B cell (primary cell): ENCODE results near the gene PBX1. TPM values are rescaled to one million over a fixed set of nuclear protein-coding genes. Genes with fewer than 3 reads are reported as not detected.

ENCODE experiments used
- ATAC-seq: fragments of 200-7000 bp; cut with Tn5 transposase; one replicate; pipeline ENCODE4 v1.10.0; 2021; ENCODE audit warnings: low read depth, mild to moderate bottlenecking, moderate number of reproducible peaks, moderate library complexity
- CTCF ChIA-PET: fragments of 350-600 bp; sonication (Branson Sonifier 250); formaldehyde crosslinking; loops from one replicate; lab custom pipeline; 2021; ENCODE audit warnings: antibody characterized with exemption, inconsistent platforms; lab: Charles Lee
- POLR2A ChIA-PET: fragments of 350-600 bp; sonication (Branson Sonifier 250); formaldehyde crosslinking; loops from one replicate; lab custom pipeline; 2021; ENCODE audit warnings: antibody characterized with exemption; lab: Charles Lee
- DNase-seq: peaks from one replicate; pipeline ENCODE4 v3.0.0; 2013
- H2AFZ ChIP-seq: 2 replicates; pipeline ENCODE4 v1.6.1; 2012; ENCODE audit warnings: mild to moderate bottlenecking, low read depth, low read length; ENCODE audit not compliant: insufficient read depth, poor library complexity, severe bottlenecking
- H3K27ac ChIP-seq, 2 donors: 1 replicate in 1 of 2; 2 replicates in 1 of 2; pipeline ENCODE4 v1.5.1; 2012 to 2013; ENCODE audit warnings: low read length in 2 of 2, mild to moderate bottlenecking in 2 of 2, moderate library complexity in 1 of 2
- H3K27me3 ChIP-seq, 4 experiments: fragments of 200-600 bp in 1 of 4; sonication (generic) in 1 of 4; replicated peaks in 1 of 4; 1 replicate in 2 of 4; 2 replicates in 2 of 4; pipeline versions ENCODE4 v1.6.1 to v1.7.0; 2013 to 2016; ENCODE audit warnings: low read length in 3 of 4, mild to moderate bottlenecking in 2 of 4, mixed read lengths in 1 of 4, moderate library complexity in 1 of 4; ENCODE audit not compliant: insufficient read depth in 4 of 4, control insufficient read depth in 3 of 4; ENCODE audit errors: control extremely low read depth in 1 of 4
- H3K36me3 ChIP-seq, 2 experiments: replicated peaks in 1 of 2; 1 replicate in 1 of 2; 2 replicates in 1 of 2; pipeline versions ENCODE4 v1.6.1 to v1.7.1; 2013; ENCODE audit warnings: low read length in 1 of 2; ENCODE audit not compliant: insufficient read depth in 2 of 2, control insufficient read depth in 1 of 2; ENCODE audit errors: control extremely low read depth in 1 of 2, extremely low read depth in 1 of 2
- H3K4me1 ChIP-seq, 2 donors: fragments of 200-600 bp in 1 of 2; sonication (generic) in 1 of 2; 1 replicate in 1 of 2; 2 replicates in 1 of 2; pipeline versions ENCODE4 v1.5.1 to v1.6.1; 2013 to 2017; ENCODE audit warnings: low read length in 2 of 2; ENCODE audit not compliant: control insufficient read depth in 2 of 2, insufficient read depth in 2 of 2
- H3K4me2 ChIP-seq: replicated peaks from 2 replicates; pipeline ENCODE3; 2012; ENCODE audit warnings: mild to moderate bottlenecking, low read depth, low read length; ENCODE audit not compliant: poor library complexity, severe bottlenecking
- H3K4me3 ChIP-seq, 5 experiments: fragments of 200-600 bp in 1 of 5; sonication (generic) in 1 of 5; 1 replicate in 3 of 5; 2 replicates in 2 of 5; pipeline versions ENCODE4 v1.5.1 to v1.7.0; 2011 to 2016; ENCODE audit warnings: low read length in 4 of 5, mild to moderate bottlenecking in 4 of 5, low read depth in 2 of 5, control low read depth in 1 of 5, moderate library complexity in 1 of 5; ENCODE audit not compliant: insufficient read depth in 1 of 5; ENCODE audit errors: control extremely low read depth in 1 of 5, extremely low read depth in 1 of 5
- H3K79me2 ChIP-seq: fragments of 200-600 bp; sonication (generic); one replicate; pipeline ENCODE4 v1.6.0; 2016; ENCODE audit warnings: low read length; ENCODE audit not compliant: control insufficient read depth, insufficient read depth
- H3K9ac ChIP-seq: fragments of 200-600 bp; sonication (generic); 2 replicates; pipeline ENCODE4 v1.6.1; 2017; ENCODE audit warnings: mild to moderate bottlenecking, low read length, moderate library complexity
- H3K9me3 ChIP-seq, 3 donors: one replicate each; pipeline versions ENCODE4 v1.6.1 to v1.7.1; 2013; ENCODE audit warnings: low read length in 2 of 3; ENCODE audit not compliant: control insufficient read depth in 2 of 3, insufficient read depth in 1 of 3; ENCODE audit errors: control extremely low read depth in 1 of 3
- H4K20me1 ChIP-seq: 2 replicates; pipeline ENCODE4 v1.6.0; 2012; ENCODE audit warnings: mild to moderate bottlenecking, low read length; ENCODE audit not compliant: insufficient read depth, control insufficient read depth, poor library complexity, severe bottlenecking
- H3K27ac Mint-ChIP-seq: one replicate; pipeline ENCODE4 v1.8.0; 2021; ENCODE audit warnings: mixed read lengths
- H3K27me3 Mint-ChIP-seq: one replicate; pipeline ENCODE4 v1.8.0; 2021; ENCODE audit warnings: mixed read lengths
- H3K4me1 Mint-ChIP-seq: one replicate; pipeline ENCODE4 v1.8.0; 2021; ENCODE audit warnings: mixed read lengths
- H3K4me3 Mint-ChIP-seq: one replicate; pipeline ENCODE4 v1.8.0; 2021; ENCODE audit warnings: mixed read lengths
- H3K9me3 Mint-ChIP-seq: one replicate; pipeline ENCODE4 v1.8.0; 2022; ENCODE audit warnings: mixed read lengths; ENCODE audit not compliant: insufficient read depth
- EZH2 ChIP-seq: IDR thresholded peaks from 2 replicates; pipeline ENCODE4 v1.6.1; 2012; ENCODE audit warnings: borderline replicate concordance, low read depth, mild to moderate bottlenecking, moderate library complexity, low read length; ENCODE audit not compliant: insufficient read depth, poor library complexity, severe bottlenecking
- WGBS: methylation state at CpG from one replicate; pipeline ENCODE4 v1.1.5; 2013; ENCODE audit warnings: missing lambda C conversion rate; ENCODE audit not compliant: insufficient coverage; 5-methylcytosine and 5-hydroxymethylcytosine counted together
- intact Hi-C: fragments of 100-400 bp; cut with micrococcal nuclease; formaldehyde crosslinking; loops from one replicate; pipeline ENCODE4 v1.10.0; 2022
- polyA plus RNA-seq: library from polyadenylated mRNA; depleted of rRNA; stranded (reverse); fragments of >200 nt; gene quantifications from 2 replicates; pipeline ENCODE4 v1.2.3, GENCODE V29; 2012
- total RNA-seq, 2 donors: library from RNA; stranded (reverse); fragments of 120-200 nt in 1 of 2; gene quantifications; 1 replicate in 1 of 2; 2 replicates in 1 of 2; pipeline versions ENCODE4 v1.2.3 to v1.2.4, GENCODE V29; 2013 to 2022
- TF ChIP-seq, protein P1 (sequence below): fragments of 200-600 bp; IDR thresholded peaks from one replicate; pipeline ENCODE4 v1.8.0; 2022; ENCODE audit warnings: antibody characterized with exemption, mild to moderate bottlenecking

The PBX1 gene
- total and polyA plus RNA-seq, 2 donors (not counting 1 experiment from before 2014, with no cell fraction given) = 0.32 TPM; not detected in 1

DNA sequence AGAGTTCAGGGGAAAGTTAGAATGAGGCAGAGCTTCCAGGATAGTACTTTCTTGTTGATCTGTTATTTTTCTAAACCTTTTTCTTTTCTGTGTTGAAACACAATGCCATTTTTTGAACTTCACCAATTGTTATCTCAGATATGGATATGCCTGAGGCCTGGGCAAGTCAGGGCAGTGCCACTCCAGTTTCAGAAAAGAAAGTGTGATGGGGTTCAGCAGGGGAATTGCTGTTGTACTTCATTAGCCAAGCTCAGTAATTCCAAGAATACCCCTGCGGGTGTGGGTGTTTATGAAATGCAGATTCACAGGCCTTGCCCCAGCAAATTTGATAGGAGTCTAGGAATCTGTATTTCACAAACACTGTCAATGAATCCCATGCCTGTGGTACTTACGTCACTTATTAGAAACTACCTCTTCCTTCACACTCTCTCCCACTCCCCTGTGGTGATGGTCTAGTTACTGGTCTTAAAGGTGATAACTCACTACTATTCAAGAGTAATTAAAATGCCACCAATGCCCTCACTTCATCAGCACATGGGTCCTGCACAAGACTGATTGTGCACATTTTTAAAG is 142.3 kb downstream of the PBX1 start:
- no peaks in the 10 kb centered on the region for H3K4me1 ChIP-seq
- TF ChIP-seq, protein P1, sequence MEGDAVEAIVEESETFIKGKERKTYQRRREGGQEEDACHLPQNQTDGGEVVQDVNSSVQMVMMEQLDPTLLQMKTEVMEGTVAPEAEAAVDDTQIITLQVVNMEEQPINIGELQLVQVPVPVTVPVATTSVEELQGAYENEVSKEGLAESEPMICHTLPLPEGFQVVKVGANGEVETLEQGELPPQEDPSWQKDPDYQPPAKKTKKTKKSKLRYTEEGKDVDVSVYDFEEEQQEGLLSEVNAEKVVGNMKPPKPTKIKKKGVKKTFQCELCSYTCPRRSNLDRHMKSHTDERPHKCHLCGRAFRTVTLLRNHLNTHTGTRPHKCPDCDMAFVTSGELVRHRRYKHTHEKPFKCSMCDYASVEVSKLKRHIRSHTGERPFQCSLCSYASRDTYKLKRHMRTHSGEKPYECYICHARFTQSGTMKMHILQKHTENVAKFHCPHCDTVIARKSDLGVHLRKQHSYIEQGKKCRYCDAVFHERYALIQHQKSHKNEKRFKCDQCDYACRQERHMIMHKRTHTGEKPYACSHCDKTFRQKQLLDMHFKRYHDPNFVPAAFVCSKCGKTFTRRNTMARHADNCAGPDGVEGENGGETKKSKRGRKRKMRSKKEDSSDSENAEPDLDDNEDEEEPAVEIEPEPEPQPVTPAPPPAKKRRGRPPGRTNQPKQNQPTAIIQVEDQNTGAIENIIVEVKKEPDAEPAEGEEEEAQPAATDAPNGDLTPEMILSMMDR = no peak
- no peak for TF ChIP-seq EZH2
- H3K4me3 ChIP-seq = no peak overlapping the region
- intact Hi-C loops = no loop called here
- H3K79me2 ChIP-seq = no peaks in the 10 kb centered on the region
- Mint-ChIP-seq H3K27ac (no peak overlapping the region), H3K27me3 (no peaks in the 10 kb centered on the region), H3K4me3 (no peak overlapping the region), H3K4me1 (no peaks in the 10 kb centered on the region), H3K9me3 (no peaks in the 10 kb centered on the region)
- ATAC-seq (no peak), DNase-seq (no peak)
- no peaks in the 10 kb centered on the region for H3K27me3 ChIP-seq
- no CpG with 5 or more reads among the region's 2 CpGs for WGBS
- no peak overlapping the region for H3K9ac ChIP-seq
- no peaks in the 10 kb centered on the region for H4K20me1 ChIP-seq
- H3K9me3 ChIP-seq = no peaks in the 10 kb centered on the region
- H2AFZ ChIP-seq = no peak overlapping the region
- no peaks in the 10 kb centered on the region for H3K36me3 ChIP-seq
- CTCF ChIA-PET = no interaction called here
- no peak overlapping the region for H3K27ac ChIP-seq
- POLR2A ChIA-PET = no interaction called here
- H3K4me2 ChIP-seq = no peak overlapping the region

DNA sequence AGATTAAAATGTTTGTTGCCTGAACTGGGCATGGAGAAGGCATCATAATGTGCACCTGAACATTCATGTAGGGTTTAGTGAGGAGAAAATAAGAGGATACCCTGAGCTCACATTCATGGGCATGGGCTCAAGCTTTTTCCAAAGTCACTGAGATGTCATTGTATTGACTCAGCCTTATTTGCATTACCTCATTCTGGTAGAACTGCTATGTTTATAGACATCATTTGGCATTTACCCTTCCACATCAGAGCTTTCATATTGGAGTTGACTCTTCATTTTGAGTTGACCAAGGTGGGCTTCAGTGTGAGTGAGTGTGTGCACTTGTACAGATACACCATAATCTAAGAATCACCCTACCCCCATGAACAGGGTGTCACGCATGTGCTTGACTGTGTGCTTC is 143.2 kb downstream of the PBX1 start:
- H3K27ac ChIP-seq = no peak overlapping the region
- H2AFZ ChIP-seq = no peak overlapping the region
- Mint-ChIP-seq H3K4me1 (no peaks in the 10 kb centered on the region), H3K4me3 (no peak overlapping the region), H3K9me3 (no peaks in the 10 kb centered on the region), H3K27ac (no peak overlapping the region), H3K27me3 (no peaks in the 10 kb centered on the region)
- no peaks in the 10 kb centered on the region for H3K27me3 ChIP-seq
- no peaks in the 10 kb centered on the region for H3K4me1 ChIP-seq
- ChIA-PET CTCF (interaction anchor here (0.6 kb wide), 1 partner anchor 84 kb away, joined by 3 read pairs; no protein-coding TSS in a partner anchor), POLR2A (no interaction called here)
- ATAC-seq (no peak), DNase-seq (no peak)
- H3K36me3 ChIP-seq = no peaks in the 10 kb centered on the region
- no peak overlapping the region for H3K9ac ChIP-seq
- intact Hi-C loops = no loop called here
- no peak overlapping the region for H3K4me3 ChIP-seq
- H3K4me2 ChIP-seq = no peak overlapping the region
- H3K9me3 ChIP-seq = no peaks in the 10 kb centered on the region
- H3K79me2 ChIP-seq = no peaks in the 10 kb centered on the region
- WGBS = 100% methylated on average over 1 of the region's 1 CpG
- TF ChIP-seq, protein P1 = no peak
- TF ChIP-seq EZH2 = no peak
- H4K20me1 ChIP-seq = no peaks in the 10 kb centered on the region
